ENCODE measurements around the gene POGLUT3. TPM values are rescaled to one million over a fixed set of nuclear protein-coding genes. Genes with fewer than 3 reads are reported as not detected.

The POGLUT3 gene
- total RNA-seq, 3 donors from 2014 or later: 13.8 to 25.4 (median 20.0) TPM

DNA sequence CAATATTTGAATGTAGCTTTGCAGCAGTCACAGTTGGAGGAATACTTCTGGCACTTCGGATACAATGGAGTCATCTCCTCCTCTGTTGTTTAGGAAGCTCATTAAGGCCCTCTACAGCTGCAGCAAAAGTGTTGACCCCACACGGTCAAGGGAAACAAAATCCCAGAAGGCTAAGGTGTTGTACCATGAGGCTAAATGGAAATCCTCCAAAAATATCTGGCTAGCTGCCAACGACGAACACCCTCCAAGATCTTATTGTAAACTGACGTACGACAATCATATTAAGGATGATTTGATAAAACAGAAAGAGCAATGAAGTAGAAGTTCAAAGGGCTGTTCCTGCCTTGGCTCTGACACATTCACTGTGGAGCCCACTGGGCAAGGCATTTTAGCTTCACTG is 4.0 kb downstream of the POGLUT3 start:
- TF ChIP-seq, protein P1, sequence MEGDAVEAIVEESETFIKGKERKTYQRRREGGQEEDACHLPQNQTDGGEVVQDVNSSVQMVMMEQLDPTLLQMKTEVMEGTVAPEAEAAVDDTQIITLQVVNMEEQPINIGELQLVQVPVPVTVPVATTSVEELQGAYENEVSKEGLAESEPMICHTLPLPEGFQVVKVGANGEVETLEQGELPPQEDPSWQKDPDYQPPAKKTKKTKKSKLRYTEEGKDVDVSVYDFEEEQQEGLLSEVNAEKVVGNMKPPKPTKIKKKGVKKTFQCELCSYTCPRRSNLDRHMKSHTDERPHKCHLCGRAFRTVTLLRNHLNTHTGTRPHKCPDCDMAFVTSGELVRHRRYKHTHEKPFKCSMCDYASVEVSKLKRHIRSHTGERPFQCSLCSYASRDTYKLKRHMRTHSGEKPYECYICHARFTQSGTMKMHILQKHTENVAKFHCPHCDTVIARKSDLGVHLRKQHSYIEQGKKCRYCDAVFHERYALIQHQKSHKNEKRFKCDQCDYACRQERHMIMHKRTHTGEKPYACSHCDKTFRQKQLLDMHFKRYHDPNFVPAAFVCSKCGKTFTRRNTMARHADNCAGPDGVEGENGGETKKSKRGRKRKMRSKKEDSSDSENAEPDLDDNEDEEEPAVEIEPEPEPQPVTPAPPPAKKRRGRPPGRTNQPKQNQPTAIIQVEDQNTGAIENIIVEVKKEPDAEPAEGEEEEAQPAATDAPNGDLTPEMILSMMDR (IDR thresholded peaks at IDR 0.05): no peak
- intact Hi-C loops (cut with DNase I, micrococcal nuclease): no loop called here
- Histone ChIP-seq H3K36me3 (ENCODE audit: low read depth) (no peaks in the 10 kb centered on the region), H3K9me3 (no peaks in the 10 kb centered on the region), H3K4me3 (no peak overlapping the region), H3K4me1 (ENCODE audit: low read depth) (peaks cover 10% of the 10 kb centered on the region)
- DNase-seq (no peak), ATAC-seq (no peak)

DNA sequence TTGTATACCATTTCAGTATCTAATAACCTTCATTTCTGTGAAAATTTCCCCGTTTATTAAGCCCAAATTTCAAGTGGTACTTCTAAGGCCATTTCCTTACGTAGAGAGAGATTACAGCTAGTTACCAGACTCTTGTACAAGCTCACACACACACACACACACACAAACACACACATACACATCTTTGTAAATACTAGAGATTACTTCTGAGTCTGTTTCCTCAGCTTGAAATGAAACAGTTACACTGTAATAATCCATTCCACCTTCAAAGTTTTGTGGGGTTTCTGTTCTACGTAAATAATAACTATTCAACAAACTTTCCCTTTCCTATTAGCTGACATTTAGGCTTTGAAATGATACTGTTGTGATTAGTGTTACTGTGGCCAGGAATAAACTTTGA is 6.2 kb downstream of the POGLUT3 start:
- TF ChIP-seq, protein P1 (IDR thresholded peaks at IDR 0.05): no peak
- Histone ChIP-seq H3K36me3 (ENCODE audit: low read depth) (no peaks in the 10 kb centered on the region), H3K4me3 (no peak overlapping the region), H3K4me1 (ENCODE audit: low read depth) (peaks cover 9% of the 10 kb centered on the region), H3K9me3 (no peaks in the 10 kb centered on the region)
- intact Hi-C loops (cut with DNase I, micrococcal nuclease): no loop called here
- no peak for DNase-seq
- ATAC-seq: no peak

DNA sequence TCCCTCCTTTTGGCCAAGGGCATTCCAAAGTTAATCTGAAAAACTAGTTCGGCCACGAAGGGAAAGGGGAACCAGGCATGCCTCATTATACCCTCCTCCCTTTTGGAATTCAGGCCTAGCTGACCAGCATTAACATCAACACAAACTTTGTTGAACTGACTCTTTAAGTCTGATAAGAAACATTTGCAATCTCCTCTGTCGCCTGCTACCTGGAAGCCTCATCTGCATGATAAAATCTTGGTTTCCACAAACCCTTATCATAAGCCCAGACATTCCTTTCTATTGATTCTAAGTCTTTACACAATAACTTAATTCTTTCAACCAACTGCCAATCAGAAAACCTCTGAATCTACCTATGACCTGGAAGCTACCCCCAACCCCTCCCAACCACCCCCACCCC is 11.4 kb downstream of the POGLUT3 start:
- intact Hi-C loops (cut with DNase I, micrococcal nuclease): no loop called here
- no peaks in the 10 kb centered on the region for H3K9me3 ChIP-seq
- TF ChIP-seq, protein P1 (IDR thresholded peaks at IDR 0.05): no peak

DNA sequence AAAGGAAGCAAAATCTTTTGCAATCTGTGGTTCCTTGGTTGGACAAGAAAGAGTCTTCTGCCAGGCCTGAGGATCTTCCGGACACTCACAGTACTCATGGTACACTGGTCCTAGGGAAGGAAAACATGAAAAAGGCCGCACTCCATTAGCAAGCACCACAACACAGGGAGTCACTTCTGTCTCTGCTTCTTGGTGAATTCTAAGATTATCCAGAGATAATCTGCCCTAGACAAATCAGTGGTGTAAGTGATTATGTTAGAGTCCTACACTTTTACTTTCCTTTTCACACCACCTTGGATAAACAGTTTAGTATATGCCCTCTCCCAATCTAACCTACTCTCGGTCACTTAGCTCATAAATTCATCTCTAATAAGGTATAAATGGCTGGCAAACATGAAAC is 11.9 kb downstream of the POGLUT3 start:
- TF ChIP-seq, protein P1 (IDR thresholded peaks at IDR 0.05): no peak
- intact Hi-C loops (cut with DNase I, micrococcal nuclease): no loop called here
- DNase-seq (no peak), ATAC-seq (no peak)
- no peaks in the 10 kb centered on the region for H3K4me1 ChIP-seq (ENCODE audit: low read depth)
- no peaks in the 10 kb centered on the region for H3K36me3 ChIP-seq (ENCODE audit: low read depth)
- H3K9me3 ChIP-seq: no peaks in the 10 kb centered on the region
- no peak overlapping the region for H3K4me3 ChIP-seq

More for the DNA sequence above, 11.4 kb downstream of the POGLUT3 start:
- Histone ChIP-seq H3K4me1 (ENCODE audit: low read depth) (no peaks in the 10 kb centered on the region), H3K36me3 (ENCODE audit: low read depth) (no peaks in the 10 kb centered on the region), H3K4me3 (no peak overlapping the region)
- ATAC-seq (no peak), DNase-seq (no peak)

DNA sequence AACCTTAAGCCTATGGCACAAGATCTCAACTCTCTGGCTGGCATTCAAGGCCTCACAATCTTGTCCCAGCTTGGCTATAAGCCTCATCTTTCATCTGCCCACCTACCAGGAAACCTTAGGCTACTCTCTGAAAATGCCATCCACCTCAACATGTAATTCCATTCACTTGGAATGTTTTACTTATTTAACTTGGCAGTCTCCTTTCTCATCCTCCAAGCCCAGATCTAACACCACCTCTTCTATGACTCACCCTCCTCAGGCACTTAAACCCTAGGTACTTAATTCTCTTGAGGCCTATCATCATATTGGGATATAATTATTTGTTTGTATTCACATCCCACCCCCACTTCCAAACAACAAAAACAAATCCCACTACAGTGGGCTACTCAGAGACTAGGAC is 15.0 kb downstream of the POGLUT3 start:
- DNase-seq (no peak), ATAC-seq (no peak)
- Histone ChIP-seq H3K4me1 (ENCODE audit: low read depth) (no peaks in the 10 kb centered on the region), H3K9me3 (no peaks in the 10 kb centered on the region), H3K4me3 (no peak overlapping the region), H3K36me3 (ENCODE audit: low read depth) (no peaks in the 10 kb centered on the region)
- intact Hi-C loops (cut with DNase I, micrococcal nuclease): no loop called here
- TF ChIP-seq, protein P1 (IDR thresholded peaks at IDR 0.05): no peak
